Measurements from ENCODE around the gene LRCOL1. TPM values are rescaled to one million over a fixed set of nuclear protein-coding genes. Genes with fewer than 3 reads are reported as not detected.

Gene LRCOL1
- total RNA-seq, 4 donors from 2014 or later = 0.83 TPM; not detected in 3

GRCh38 chr12:132611620-132612019 is 1.2 kb upstream of the LRCOL1 start:
- ATAC-seq (no peak), DNase-seq (no peak)
- Histone ChIP-seq H3K27ac (no peak overlapping the region), H3K4me3 (no peak overlapping the region), H3K4me1 (no peaks in the 10 kb centered on the region), H3K27me3 (peaks cover 45 to 79% (median 56%) of the 10 kb centered on the region in 3 donors), H3K9me3 (peaks cover 0 to under 1% (median 0%) of the 10 kb centered on the region in 3 donors), H3K36me3 (no peaks in the 10 kb centered on the region)
- intact Hi-C loops (cut with DNase I; ENCODE audit: low total_unique reads) (no loop called here), in situ Hi-C loops (cut with MboI; ENCODE audit: low sequenced_read_pairs in 4 of 4) (loop anchor here in 1 of 4 donors (25.0 kb wide), 1 partner anchor 199 kb away; no protein-coding TSS in a partner anchor)
- TF ChIP-seq POLR2A (IDR thresholded peaks at IDR 0.05) (no peak), CTCF (IDR thresholded peaks at IDR 0.05 in 4 of 5, conservative IDR thresholded peaks at IDR 0.05 in 1 of 5) (no peak)

- Histone ChIP-seq H3K27ac (no peak overlapping the region), H3K9me3 (no peaks in the 10 kb centered on the region), H3K4me3 (no peak overlapping the region), H3K4me1 (no peaks in the 10 kb centered on the region), H3K27me3 (peaks cover 42 to 79% (median 55%) of the 10 kb centered on the region in 3 donors), H3K36me3 (no peaks in the 10 kb centered on the region)
- TF ChIP-seq CTCF (IDR thresholded peaks at IDR 0.05 in 4 of 5, conservative IDR thresholded peaks at IDR 0.05 in 1 of 5) (no peak), POLR2A (IDR thresholded peaks at IDR 0.05) (no peak)
- no peak for ATAC-seq
- DNase-seq = no peak
- intact Hi-C loops (cut with DNase I; ENCODE audit: low total_unique reads) (no loop called here), in situ Hi-C loops (cut with MboI; ENCODE audit: low sequenced_read_pairs in 4 of 4) (loop anchor here in 1 of 4 donors (25.0 kb wide), 1 partner anchor 199 kb away; no protein-coding TSS in a partner anchor)
These were observed 652 bp upstream of the LRCOL1 start for GRCh38 chr12:132610866-132611602.

GRCh38 chr12:132608231-132609171 is 1.9 kb downstream of the LRCOL1 start:
- TF ChIP-seq CTCF (IDR thresholded peaks at IDR 0.05 in 4 of 5, conservative IDR thresholded peaks at IDR 0.05 in 1 of 5) (no peak), POLR2A (IDR thresholded peaks at IDR 0.05) (no peak)
- Histone ChIP-seq H3K4me3 (no peak overlapping the region), H3K9me3 (no peaks in the 10 kb centered on the region), H3K27ac (no peak overlapping the region), H3K27me3 (peaks cover 44 to 80% (median 63%) of the 10 kb centered on the region in 3 donors), H3K4me1 (no peaks in the 10 kb centered on the region), H3K36me3 (no peaks in the 10 kb centered on the region)
- DNase-seq = no peak
- ATAC-seq = no peak
- intact Hi-C loops (cut with DNase I; ENCODE audit: low total_unique reads) = no loop called here
- in situ Hi-C loops (cut with MboI; ENCODE audit: low sequenced_read_pairs in 4 of 4) = loop anchor here in 1 of 4 donors (25.0 kb wide), 1 partner anchor 196 kb away; no protein-coding TSS in a partner anchor

DNA sequence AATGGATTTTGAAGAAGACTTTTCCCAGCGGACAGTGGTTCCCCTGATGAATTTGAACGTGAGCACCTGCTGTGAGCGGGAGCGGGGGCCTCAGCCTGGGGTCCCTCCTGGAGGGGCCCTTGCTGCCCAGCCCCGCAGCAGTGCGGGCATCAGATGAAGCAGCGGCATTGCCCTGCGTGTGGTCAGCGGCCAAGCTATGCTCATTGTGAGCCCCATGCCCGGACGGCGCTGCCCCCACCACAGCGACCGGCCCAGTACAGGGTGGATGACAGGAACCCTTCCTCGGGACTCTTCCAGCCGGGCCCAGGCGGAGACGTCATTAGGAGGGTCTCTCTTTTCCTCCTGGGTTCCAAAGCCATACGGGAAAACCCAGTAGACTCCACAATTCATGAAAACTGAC is 3.5 kb downstream of the LRCOL1 start:
- ATAC-seq (no peak), DNase-seq (no peak)
- in situ Hi-C loops (cut with MboI; ENCODE audit: low sequenced_read_pairs in 4 of 4) = loop anchor here in 1 of 4 donors (25.0 kb wide), 1 partner anchor 195 kb away; no protein-coding TSS in a partner anchor
- Histone ChIP-seq H3K9me3 (no peaks in the 10 kb centered on the region), H3K27me3 (peaks cover 48 to 86% (median 74%) of the 10 kb centered on the region in 3 donors), H3K4me1 (no peaks in the 10 kb centered on the region), H3K27ac (no peak overlapping the region), H3K4me3 (no peak overlapping the region), H3K36me3 (no peaks in the 10 kb centered on the region)
- TF ChIP-seq CTCF (IDR thresholded peaks at IDR 0.05 in 4 of 5, conservative IDR thresholded peaks at IDR 0.05 in 1 of 5) (no peak), POLR2A (IDR thresholded peaks at IDR 0.05) (no peak)
- intact Hi-C loops (cut with DNase I; ENCODE audit: low total_unique reads) = no loop called here

Measured in gastrocnemius medialis (tissue), 4 donors.